ENCODE measurements around the gene ZFP64. TPM values are rescaled to one million over a fixed set of nuclear protein-coding genes. Genes with fewer than 3 reads are reported as not detected.
A peak's percentile ranks its signal among the peaks of the same experiment; 100 is the strongest.
"Not testable (repeated sequence)": the region's sequence is repeated elsewhere in the genome, so short reads cannot be mapped to it uniquely, and the experiment has no call there.

Gene ZFP64
- total RNA-seq, 3 donors from 2014 or later: 15.0 to 23.5 (median 15.3) TPM

DNA sequence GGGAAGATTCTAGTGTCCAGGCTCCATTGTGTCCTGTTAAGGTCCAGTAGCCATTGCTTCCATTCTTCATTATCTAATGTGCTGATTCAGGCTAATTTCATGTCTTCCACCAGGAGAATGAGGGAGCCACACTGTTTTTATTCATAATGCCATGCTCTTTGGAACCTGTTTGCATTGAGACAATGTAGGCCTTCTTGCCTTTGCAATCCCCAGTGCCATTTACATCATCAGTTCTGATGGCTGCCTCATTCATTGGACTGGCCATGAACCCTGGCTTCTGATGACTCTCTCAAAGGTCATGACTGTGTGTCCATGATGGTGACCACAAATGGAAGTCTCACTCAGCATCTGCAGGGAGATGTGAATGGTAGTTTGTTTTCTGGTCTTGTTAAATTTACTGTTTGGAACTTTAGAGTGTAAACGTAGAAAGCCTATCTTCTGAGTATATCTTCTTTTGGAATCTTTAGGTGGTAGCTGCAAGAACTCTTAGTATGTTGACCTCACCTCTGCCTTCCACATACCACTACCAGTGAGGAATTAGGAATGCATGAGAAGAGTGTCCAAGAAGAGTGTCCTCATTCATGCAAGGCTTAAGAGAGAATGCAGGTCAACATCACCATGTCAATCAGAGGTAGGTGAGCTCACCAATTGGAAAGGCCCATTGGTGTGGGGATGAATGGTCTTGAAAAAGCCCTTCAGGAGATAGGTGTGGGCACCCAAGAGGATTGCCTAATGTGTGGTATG lies 42.9 kb upstream of the ZFP64 start:
- H3K36me3 ChIP-seq (ENCODE audit: low read depth): no peaks in the 10 kb centered on the region
- ATAC-seq (no peak), DNase-seq (no peak)
- no peaks in the 10 kb centered on the region for H3K9me3 ChIP-seq
- TF ChIP-seq, protein P1, sequence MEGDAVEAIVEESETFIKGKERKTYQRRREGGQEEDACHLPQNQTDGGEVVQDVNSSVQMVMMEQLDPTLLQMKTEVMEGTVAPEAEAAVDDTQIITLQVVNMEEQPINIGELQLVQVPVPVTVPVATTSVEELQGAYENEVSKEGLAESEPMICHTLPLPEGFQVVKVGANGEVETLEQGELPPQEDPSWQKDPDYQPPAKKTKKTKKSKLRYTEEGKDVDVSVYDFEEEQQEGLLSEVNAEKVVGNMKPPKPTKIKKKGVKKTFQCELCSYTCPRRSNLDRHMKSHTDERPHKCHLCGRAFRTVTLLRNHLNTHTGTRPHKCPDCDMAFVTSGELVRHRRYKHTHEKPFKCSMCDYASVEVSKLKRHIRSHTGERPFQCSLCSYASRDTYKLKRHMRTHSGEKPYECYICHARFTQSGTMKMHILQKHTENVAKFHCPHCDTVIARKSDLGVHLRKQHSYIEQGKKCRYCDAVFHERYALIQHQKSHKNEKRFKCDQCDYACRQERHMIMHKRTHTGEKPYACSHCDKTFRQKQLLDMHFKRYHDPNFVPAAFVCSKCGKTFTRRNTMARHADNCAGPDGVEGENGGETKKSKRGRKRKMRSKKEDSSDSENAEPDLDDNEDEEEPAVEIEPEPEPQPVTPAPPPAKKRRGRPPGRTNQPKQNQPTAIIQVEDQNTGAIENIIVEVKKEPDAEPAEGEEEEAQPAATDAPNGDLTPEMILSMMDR (IDR thresholded peaks at IDR 0.05): no peak
- H3K4me3 ChIP-seq: no peak overlapping the region
- intact Hi-C loops (cut with DNase I, micrococcal nuclease): no loop called here
- H3K4me1 ChIP-seq (ENCODE audit: low read depth): peaks cover 4% of the 10 kb centered on the region

DNA sequence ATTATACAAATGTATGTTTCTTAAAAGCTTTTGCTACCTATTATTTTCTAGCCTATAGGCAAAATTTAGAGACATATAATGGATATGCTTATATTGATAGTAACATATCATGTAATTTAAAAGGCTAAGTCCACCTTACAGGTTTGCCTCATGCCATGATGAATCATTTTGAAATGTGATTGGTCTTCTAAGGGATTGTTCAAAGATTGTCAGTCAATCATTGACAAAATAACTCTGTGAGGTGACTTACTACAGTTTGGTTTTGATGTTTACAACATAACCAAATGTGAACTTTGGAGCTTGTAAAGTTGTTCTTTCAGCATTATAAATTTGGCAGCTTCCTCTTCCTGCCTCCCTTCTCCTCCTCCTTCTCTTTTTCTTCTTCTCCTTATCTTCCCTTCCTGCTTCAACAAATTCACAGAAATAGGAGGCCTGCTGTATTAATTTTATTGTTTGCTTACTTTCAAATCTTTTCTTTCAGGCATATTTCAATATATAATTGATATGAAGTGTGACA lies 39.7 kb upstream of the ZFP64 start:
- DNase-seq (peak in 1 of 3 donors; percentile 17), ATAC-seq (peak; percentile 95)
- TF ChIP-seq, protein P1 (IDR thresholded peaks at IDR 0.05): no peak
- H3K4me1 ChIP-seq (ENCODE audit: low read depth): peaks cover 10% of the 10 kb centered on the region
- intact Hi-C loops (cut with DNase I, micrococcal nuclease): no loop called here
- H3K36me3 ChIP-seq (ENCODE audit: low read depth): no peaks in the 10 kb centered on the region
- H3K4me3 ChIP-seq: no peak overlapping the region
- H3K9me3 ChIP-seq: no peaks in the 10 kb centered on the region

DNA sequence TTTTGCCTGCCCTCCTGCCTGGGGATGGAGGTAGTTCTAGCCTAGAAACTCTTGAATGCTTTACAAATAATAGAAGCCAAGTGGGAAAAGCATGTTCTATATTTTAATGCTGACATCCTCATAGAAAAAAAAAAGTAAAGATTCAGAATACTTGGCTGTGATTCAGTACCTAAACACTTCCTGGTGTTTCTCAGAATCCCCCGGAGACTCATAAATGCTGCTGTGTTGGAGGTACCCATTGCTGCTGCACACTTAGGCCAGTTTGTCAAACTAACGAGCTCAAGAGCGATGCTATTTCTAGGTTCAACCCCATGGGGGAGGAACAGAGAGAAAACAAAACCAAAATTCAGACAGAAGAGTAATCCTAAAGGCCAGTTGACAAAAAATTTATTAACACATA lies 38.8 kb upstream of the ZFP64 start:
- ATAC-seq (peak; percentile 74), DNase-seq (peak in 1 of 3 donors; percentile 17)
- intact Hi-C loops (cut with DNase I, micrococcal nuclease): no loop called here
- H3K9me3 ChIP-seq: no peaks in the 10 kb centered on the region
- no peak overlapping the region for H3K4me3 ChIP-seq
- no peaks in the 10 kb centered on the region for H3K36me3 ChIP-seq (ENCODE audit: low read depth)
- TF ChIP-seq, protein P1 (IDR thresholded peaks at IDR 0.05): no peak
- H3K4me1 ChIP-seq (ENCODE audit: low read depth): peaks cover 10% of the 10 kb centered on the region

DNA sequence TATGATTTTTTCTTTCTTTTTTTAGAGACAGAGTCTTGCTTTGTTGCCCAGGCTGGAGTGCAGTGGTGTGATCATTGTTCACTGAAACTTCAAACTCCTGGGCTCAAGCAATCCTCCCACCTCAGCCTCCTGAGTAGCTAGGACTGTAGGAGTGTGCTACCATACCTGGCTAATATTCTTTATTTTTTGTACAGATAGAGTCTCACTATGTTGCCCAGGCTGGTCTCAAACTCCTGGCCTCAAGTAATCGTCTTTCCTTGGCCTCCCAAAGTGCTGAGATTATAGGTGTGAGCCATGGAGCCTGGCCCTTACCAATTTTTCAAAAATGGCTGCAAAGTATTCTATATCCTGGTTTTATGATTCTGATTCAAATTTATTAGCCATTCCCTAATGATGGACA lies 37.8 kb upstream of the ZFP64 start:
- H3K4me1 ChIP-seq (ENCODE audit: low read depth); DNase-seq; intact Hi-C loops (cut with DNase I, micrococcal nuclease); ATAC-seq; H3K9me3 ChIP-seq; H3K4me3 ChIP-seq; H3K36me3 ChIP-seq (ENCODE audit: low read depth): not testable (repeated sequence)

DNA sequence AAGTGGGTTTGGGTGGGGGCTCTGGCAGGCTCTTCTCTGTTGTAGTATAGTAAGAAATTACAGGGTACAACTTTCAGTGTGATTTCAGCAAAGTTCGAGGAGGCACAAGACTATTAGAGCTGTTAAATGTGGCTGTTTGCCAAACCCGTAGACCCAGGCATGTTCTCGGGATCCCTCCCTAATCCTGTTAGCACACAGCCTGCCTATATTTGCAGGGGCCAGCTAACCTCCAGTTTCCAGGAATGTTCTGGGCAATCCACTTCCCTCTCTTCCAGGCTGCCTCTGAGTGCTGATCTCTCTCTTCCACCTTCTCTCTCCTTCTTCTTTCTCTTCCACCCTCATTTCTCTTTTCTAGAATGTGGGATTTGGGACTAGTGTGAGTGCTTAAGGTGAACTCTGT lies 34.8 kb upstream of the ZFP64 start:
- ATAC-seq: no peak
- Histone ChIP-seq H3K9me3 (peaks cover 5% of the 10 kb centered on the region), H3K4me3 (no peak overlapping the region), H3K36me3 (ENCODE audit: low read depth) (no peaks in the 10 kb centered on the region), H3K4me1 (ENCODE audit: low read depth) (peaks cover 5% of the 10 kb centered on the region)
- intact Hi-C loops (cut with DNase I, micrococcal nuclease): no loop called here
- no peak for DNase-seq
- TF ChIP-seq, protein P1 (IDR thresholded peaks at IDR 0.05): no peak

DNA sequence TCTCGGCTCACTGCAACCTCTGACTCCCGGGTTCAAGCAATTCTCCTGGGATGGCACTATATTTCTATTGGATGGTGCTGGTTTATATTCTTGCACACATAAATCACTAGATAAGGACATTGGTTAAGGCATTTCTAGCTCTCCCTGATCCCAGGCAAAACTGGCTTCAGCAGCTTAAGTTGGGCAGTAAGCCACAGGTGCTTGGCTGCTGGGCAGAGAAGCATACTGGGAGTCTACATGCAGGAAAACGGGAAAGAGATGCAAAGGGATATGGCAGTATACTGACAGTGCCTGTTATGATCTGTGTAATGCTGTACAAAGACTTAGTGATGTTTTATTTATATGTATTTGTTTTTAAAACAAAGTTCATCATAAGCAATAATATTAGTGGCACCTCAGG lies 33.3 kb upstream of the ZFP64 start:
- TF ChIP-seq, protein P1 (IDR thresholded peaks at IDR 0.05): no peak
- Histone ChIP-seq H3K4me1 (ENCODE audit: low read depth) (peaks cover 5% of the 10 kb centered on the region), H3K4me3 (no peak overlapping the region), H3K9me3 (peaks cover 19% of the 10 kb centered on the region), H3K36me3 (ENCODE audit: low read depth) (no peaks in the 10 kb centered on the region)
- ATAC-seq (no peak), DNase-seq (no peak)
- intact Hi-C loops (cut with DNase I, micrococcal nuclease): no loop called here

DNA sequence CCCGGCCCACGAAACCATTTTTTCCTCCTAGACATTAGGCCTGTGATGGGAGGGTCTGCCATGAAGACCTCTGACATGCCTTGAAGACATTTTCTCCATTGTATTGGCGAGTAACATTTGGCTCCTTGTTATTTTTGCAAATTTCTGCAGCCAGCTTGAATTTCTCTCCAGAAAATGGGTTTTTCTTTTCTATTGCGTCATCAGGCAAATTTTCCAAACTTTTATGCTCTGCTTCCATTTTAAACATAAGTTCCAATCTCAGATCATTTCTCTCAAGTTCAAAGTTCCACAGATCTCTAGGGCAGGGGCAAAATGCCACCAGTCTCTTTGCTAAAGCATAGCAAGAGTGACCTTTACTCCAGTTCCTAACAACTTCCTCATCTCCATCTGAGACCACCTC lies 29.8 kb upstream of the ZFP64 start:
- intact Hi-C loops (cut with DNase I, micrococcal nuclease); ATAC-seq; DNase-seq: not testable (repeated sequence)

DNA sequence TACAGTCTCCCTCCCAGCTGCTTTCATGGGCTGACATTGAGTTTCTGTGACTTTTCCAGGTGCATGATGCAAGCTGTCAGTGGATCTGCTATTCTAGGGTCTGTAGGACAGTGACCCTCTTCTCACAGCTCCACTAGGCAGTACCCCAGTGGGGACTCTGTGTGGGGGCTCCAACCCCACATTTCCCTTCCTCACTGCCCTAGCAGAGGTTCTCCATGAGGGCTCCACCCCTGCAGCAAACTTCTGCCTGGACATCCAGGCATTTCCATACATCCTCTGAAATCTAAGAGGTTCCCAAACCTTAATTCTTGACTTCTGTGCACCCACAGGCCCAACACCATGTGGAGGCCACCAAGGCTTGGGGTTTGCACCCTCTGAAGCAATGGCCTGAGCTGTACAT lies 29.3 kb upstream of the ZFP64 start:
- DNase-seq; H3K4me3 ChIP-seq; intact Hi-C loops (cut with DNase I, micrococcal nuclease); ATAC-seq; H3K36me3 ChIP-seq (ENCODE audit: low read depth); H3K4me1 ChIP-seq (ENCODE audit: low read depth): not testable (repeated sequence)
- peaks cover 23% of the 10 kb centered on the region for H3K9me3 ChIP-seq

More for the DNA sequence above, 29.8 kb upstream of the ZFP64 start:
- not testable (repeated sequence) for H3K4me1 ChIP-seq (ENCODE audit: low read depth); H3K4me3 ChIP-seq; H3K36me3 ChIP-seq (ENCODE audit: low read depth)
- peaks cover 23% of the 10 kb centered on the region for H3K9me3 ChIP-seq

Data from mucosa of descending colon (tissue), 3 donors.